Left ventricle myocardium inferior (tissue), 1 donor: Measurements from ENCODE around the gene ATXN10. TPM values are rescaled to one million over a fixed set of nuclear protein-coding genes. Genes with fewer than 3 reads are reported as not detected.

ENCODE experiments used
- DNase-seq: peaks from one replicate; pipeline ENCODE4 v3.0.0-alpha.2; 2020
- H3K27ac ChIP-seq: fragments of 200-600 bp; replicated peaks from 2 replicates; pipeline ENCODE4 v1.8.0; 2021
- H3K27me3 ChIP-seq: fragments of 200-600 bp; 2 replicates; pipeline ENCODE4 v1.8.0; 2021; ENCODE audit warnings: low read depth
- H3K36me3 ChIP-seq: fragments of 200-600 bp; 2 replicates; pipeline ENCODE4 v1.8.0; 2021
- H3K4me1 ChIP-seq: fragments of 200-600 bp; 2 replicates; pipeline ENCODE4 v1.8.0; 2021
- H3K4me3 ChIP-seq: fragments of 200-600 bp; 2 replicates; pipeline ENCODE4 v1.8.0; 2021; ENCODE audit warnings: mild to moderate bottlenecking, moderate library complexity
- H3K9me3 ChIP-seq: fragments of 200-600 bp; replicated peaks from 2 replicates; pipeline ENCODE4 v1.8.0; 2021
- intact Hi-C: fragments of 100-400 bp; cut with micrococcal nuclease; formaldehyde crosslinking; loops from one replicate; pipeline ENCODE4 v1.11.0; 2022
- total RNA-seq: library from RNA; stranded (reverse); fragmentation: NEBNext Ultra II Directional; extraction: Animal tissue kit (Norgen Biotek cat#: 25700); gene quantifications from one replicate; pipeline ENCODE4 v1.2.1, GENCODE V29; 2021
- TF ChIP-seq, protein P1 (sequence below): fragments of 200-600 bp; IDR thresholded peaks from 2 replicates; pipeline ENCODE4 v1.8.0; 2021; ENCODE audit warnings: antibody characterized with exemption, mild to moderate bottlenecking, borderline replicate concordance
- donor health status: DM: no; HTN: yes; CAD: no; lungs with severe emphysema.

Gene ATXN10
- total RNA-seq, 1 donor from 2014 or later: 148 TPM

DNA sequence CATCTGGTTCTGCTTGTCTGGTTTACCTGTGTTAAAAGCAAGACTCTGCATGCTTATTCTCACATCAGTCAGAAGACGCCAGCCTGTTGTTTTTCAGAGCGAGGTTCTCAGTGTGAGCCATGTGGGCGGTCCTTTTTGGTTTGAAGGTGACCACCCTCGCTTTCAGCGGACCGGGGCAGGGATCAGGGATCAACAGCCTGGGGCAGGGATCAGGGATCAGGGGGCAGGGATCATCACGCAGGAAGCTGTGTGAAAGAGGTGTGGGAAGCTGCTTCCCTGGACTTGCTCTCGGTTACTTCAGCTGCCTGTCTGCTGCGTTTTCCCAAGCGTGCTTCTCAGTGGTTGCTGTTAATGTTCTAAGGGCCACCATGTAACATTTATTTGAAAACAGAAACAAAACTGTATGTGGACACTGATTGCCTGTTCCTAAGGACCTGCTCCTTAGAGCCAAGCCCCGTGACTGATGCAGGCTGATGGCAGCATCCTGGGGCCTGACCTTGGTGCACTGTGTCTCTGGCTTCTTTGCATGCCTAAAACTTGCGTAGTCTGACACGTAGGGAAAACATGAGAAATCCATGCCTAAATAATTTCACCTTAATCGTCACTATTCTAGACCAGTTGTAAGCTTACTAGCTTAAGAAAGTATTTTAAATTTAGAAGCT lies 146.9 kb downstream of the ATXN10 start:
- no peaks in the 10 kb centered on the region for H3K9me3 ChIP-seq
- DNase-seq: no peak
- H3K27me3 ChIP-seq: no peaks in the 10 kb centered on the region
- H3K36me3 ChIP-seq: peaks cover 14% of the 10 kb centered on the region
- H3K4me1 ChIP-seq: peaks cover 15% of the 10 kb centered on the region
- peak overlapping the region; percentile 49 for H3K27ac ChIP-seq
- intact Hi-C loops: no loop called here
- H3K4me3 ChIP-seq: no peak overlapping the region
- TF ChIP-seq, protein P1, sequence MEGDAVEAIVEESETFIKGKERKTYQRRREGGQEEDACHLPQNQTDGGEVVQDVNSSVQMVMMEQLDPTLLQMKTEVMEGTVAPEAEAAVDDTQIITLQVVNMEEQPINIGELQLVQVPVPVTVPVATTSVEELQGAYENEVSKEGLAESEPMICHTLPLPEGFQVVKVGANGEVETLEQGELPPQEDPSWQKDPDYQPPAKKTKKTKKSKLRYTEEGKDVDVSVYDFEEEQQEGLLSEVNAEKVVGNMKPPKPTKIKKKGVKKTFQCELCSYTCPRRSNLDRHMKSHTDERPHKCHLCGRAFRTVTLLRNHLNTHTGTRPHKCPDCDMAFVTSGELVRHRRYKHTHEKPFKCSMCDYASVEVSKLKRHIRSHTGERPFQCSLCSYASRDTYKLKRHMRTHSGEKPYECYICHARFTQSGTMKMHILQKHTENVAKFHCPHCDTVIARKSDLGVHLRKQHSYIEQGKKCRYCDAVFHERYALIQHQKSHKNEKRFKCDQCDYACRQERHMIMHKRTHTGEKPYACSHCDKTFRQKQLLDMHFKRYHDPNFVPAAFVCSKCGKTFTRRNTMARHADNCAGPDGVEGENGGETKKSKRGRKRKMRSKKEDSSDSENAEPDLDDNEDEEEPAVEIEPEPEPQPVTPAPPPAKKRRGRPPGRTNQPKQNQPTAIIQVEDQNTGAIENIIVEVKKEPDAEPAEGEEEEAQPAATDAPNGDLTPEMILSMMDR: no peak

DNA sequence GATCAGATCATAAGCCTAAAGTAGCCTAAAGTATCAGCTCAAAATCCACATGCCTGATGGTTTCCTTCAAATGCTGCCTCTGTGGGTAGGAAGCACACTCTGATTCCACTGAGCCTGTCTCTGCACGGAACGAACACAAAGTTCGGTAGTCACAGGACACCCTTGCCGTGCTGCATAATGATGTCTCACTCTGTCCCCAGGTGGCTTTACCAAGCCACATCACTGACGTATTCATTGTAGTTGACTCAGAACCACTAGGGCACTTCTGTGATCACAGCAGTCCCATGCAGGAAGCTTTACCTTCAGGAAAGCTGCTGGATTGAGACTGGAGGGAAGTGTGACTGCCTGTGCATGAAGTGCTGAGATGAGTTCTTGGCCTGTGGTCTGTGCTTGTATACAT lies 147.7 kb downstream of the ATXN10 start:
- Histone ChIP-seq H3K4me3 (no peak overlapping the region), H3K36me3 (peaks cover 10% of the 10 kb centered on the region), H3K9me3 (no peaks in the 10 kb centered on the region), H3K27ac (no peak overlapping the region), H3K27me3 (no peaks in the 10 kb centered on the region), H3K4me1 (peaks cover 15% of the 10 kb centered on the region)
- DNase-seq: no peak
- intact Hi-C loops: no loop called here
- TF ChIP-seq, protein P1: no peak

DNA sequence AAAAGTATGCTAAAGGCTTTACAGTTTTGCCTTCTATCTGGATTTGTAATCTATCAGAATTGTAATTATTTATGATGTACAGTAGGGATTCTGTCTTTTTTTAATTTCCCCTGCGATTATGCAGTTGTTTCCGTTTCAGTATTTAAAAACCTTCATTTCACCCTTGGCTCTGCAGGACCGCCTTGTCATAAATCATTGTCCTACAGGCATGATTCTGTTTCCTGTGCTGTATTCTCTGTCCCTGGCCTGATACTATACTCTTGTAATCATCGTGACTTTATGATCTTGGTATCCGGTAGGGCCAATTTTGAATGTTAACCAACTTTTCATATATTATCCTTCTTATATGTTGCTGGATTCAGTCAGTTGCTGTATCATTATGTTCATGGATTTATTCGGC lies 151.7 kb downstream of the ATXN10 start:
- intact Hi-C loops: no loop called here
- no peak overlapping the region for H3K27ac ChIP-seq
- no peaks in the 10 kb centered on the region for H3K27me3 ChIP-seq
- DNase-seq: no peak
- peaks cover 6% of the 10 kb centered on the region for H3K4me1 ChIP-seq
- TF ChIP-seq, protein P1: no peak
- H3K9me3 ChIP-seq: no peaks in the 10 kb centered on the region
- H3K4me3 ChIP-seq: no peak overlapping the region
- H3K36me3 ChIP-seq: no peaks in the 10 kb centered on the region

DNA sequence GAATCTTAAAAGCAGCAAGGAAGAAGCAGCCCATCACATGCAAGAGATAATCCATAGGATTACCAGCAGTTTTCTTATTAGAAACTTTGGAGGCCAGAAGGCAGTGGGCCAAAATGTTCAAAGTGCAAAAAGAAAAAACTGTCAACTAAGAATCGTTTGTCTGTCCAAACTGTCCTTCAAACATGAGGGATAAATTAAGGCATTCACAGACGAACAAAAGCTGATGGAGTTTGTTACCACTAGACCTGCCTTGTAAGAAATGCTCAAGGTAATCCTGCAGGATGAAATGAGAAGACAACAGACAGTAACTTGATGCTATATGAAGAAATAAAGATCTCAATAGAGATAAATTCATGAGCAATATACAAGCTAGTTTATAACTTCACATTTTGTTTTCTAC lies 154.9 kb downstream of the ATXN10 start:
- no peaks in the 10 kb centered on the region for H3K9me3 ChIP-seq
- no peaks in the 10 kb centered on the region for H3K4me1 ChIP-seq
- H3K4me3 ChIP-seq: no peak overlapping the region
- intact Hi-C loops: no loop called here
- H3K27ac ChIP-seq: no peak overlapping the region
- H3K36me3 ChIP-seq: no peaks in the 10 kb centered on the region
- H3K27me3 ChIP-seq: no peaks in the 10 kb centered on the region
- TF ChIP-seq, protein P1: no peak
- DNase-seq: no peak

DNA sequence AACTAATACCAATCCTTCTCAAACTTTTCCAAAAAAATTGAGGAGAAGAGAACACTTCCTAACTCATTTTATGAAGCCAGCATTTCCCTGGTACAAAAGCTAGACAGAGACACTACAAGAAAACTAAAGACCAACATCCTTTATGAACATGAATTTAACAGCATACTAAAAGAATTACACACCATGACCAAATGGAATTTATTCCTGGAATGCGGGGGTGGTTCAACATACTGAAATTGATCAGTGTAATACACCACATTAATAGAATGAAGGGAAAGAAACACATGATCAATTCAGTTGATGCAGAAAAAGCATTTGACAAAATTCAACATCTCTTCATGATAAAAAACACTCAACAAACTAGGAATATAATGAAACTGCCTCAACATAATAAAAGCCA lies 157.2 kb downstream of the ATXN10 start:
- Histone ChIP-seq H3K27ac (no peak overlapping the region), H3K27me3 (no peaks in the 10 kb centered on the region), H3K4me3 (no peak overlapping the region), H3K4me1 (no peaks in the 10 kb centered on the region), H3K9me3 (no peaks in the 10 kb centered on the region), H3K36me3 (peaks cover 10% of the 10 kb centered on the region)
- intact Hi-C loops: no loop called here
- DNase-seq: no peak
- TF ChIP-seq, protein P1: no peak
